ENCODE results near the gene GDA.
A peak's percentile ranks its signal among the peaks of the same experiment; 100 is the strongest.
"Not testable (repeated sequence)": the region's sequence is repeated elsewhere in the genome, so short reads cannot be mapped to it uniquely, and the experiment has no call there.

GDA gene

DNA sequence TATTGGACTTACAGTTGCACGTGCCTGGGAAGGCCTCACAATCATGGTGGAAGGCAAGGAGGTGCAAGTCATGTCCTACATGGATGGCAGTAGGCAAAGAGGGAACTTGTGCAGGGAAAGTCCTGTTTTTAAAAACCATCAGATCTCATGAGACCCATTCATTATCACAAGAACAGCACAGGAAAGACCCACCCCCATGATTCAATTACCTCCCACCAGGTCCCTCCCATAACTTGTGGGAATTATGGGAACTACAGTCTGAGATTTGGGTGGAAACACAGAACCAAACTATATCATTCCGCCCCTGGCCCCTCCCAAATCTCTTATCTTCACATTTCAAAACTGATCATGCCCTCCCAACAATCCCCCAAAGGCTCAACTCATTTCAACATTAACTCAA, 140.2 kb downstream of the GDA start:
- Histone ChIP-seq H3K4me1 (ENCODE audit: low read length) (peaks cover 21% of the 10 kb centered on the region), H4K20me1 (ENCODE audit: insufficient read depth, low read length) (no peaks in the 10 kb centered on the region), H3K79me2 (ENCODE audit: low read length) (no peaks in the 10 kb centered on the region), H3K4me2 (ENCODE audit: low read length) (no peak overlapping the region), H3K27ac (ENCODE audit: low read length) (no peak overlapping the region), H2AFZ (ENCODE audit: low read depth, low read length) (no peak overlapping the region), H3K9ac (ENCODE audit: low read length) (no peak overlapping the region), H3K9me3 (ENCODE audit: insufficient read depth, low read length) (no peaks in the 10 kb centered on the region), H3K36me3 (replicated peaks; ENCODE audit: low read depth, low read length) (no peaks in the 10 kb centered on the region), H3K4me3 (ENCODE audit: low read length) (no peak overlapping the region), H3K27me3 (ENCODE audit: low read depth, low read length) (no peaks in the 10 kb centered on the region)
- TF ChIP-seq EZH2phosphoT487 (IDR thresholded peaks at IDR 0.05; ENCODE audit: low read depth) (no peak), CTCF (IDR thresholded peaks at IDR 0.05; ENCODE audit: low read depth, low read length) (no peak)

- no peaks in the 10 kb centered on the region for H4K20me1 ChIP-seq (ENCODE audit: insufficient read depth, low read length)
- no peak overlapping the region for H3K4me3 ChIP-seq (ENCODE audit: low read length)
- H3K27ac ChIP-seq (ENCODE audit: low read length): no peak overlapping the region
- H3K27me3 ChIP-seq (ENCODE audit: low read depth, low read length): no peaks in the 10 kb centered on the region
- no peaks in the 10 kb centered on the region for H3K79me2 ChIP-seq (ENCODE audit: low read length)
- no peak overlapping the region for H3K9ac ChIP-seq (ENCODE audit: low read length)
- peaks cover 29% of the 10 kb centered on the region for H3K4me1 ChIP-seq (ENCODE audit: low read length)
- H3K9me3 ChIP-seq (ENCODE audit: insufficient read depth, low read length): no peaks in the 10 kb centered on the region
- H2AFZ ChIP-seq (ENCODE audit: low read depth, low read length): no peak overlapping the region
- H3K4me2 ChIP-seq (ENCODE audit: low read length): no peak overlapping the region
- TF ChIP-seq EZH2phosphoT487 (IDR thresholded peaks at IDR 0.05; ENCODE audit: low read depth): no peak
- no peak for TF ChIP-seq CTCF (IDR thresholded peaks at IDR 0.05; ENCODE audit: low read depth, low read length)
- no peaks in the 10 kb centered on the region for H3K36me3 ChIP-seq (replicated peaks; ENCODE audit: low read depth, low read length)
Measured at GRCh38 chr9:72290311-72290710, 141.1 kb downstream of the GDA start.

DNA sequence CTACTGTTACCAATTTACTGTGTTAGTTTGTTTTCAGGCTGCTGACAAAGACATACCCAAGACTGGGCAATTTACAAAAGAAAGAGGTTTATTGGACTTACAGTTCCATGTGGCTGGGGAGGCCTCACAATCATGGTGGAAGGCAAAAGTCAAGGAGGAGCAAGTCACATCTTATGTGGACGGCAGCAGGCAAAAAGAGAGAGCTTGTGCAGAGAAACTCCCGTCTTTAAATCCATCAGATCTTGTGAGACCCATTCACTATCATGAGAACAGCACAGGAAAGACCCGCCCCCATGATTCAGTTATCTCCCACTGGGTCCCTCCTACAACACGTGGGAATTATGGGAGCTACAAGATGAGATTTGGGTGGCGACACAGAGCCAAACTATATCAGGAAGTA, 142.3 kb downstream of the GDA start:
- H3K4me3 ChIP-seq (ENCODE audit: low read length); H3K36me3 ChIP-seq (replicated peaks; ENCODE audit: low read depth, low read length); H4K20me1 ChIP-seq (ENCODE audit: insufficient read depth, low read length); H3K27ac ChIP-seq (ENCODE audit: low read length); H3K9me3 ChIP-seq (ENCODE audit: insufficient read depth, low read length); H3K27me3 ChIP-seq (ENCODE audit: low read depth, low read length); H3K4me2 ChIP-seq (ENCODE audit: low read length); H3K79me2 ChIP-seq (ENCODE audit: low read length); H2AFZ ChIP-seq (ENCODE audit: low read depth, low read length); H3K9ac ChIP-seq (ENCODE audit: low read length): not testable (repeated sequence)
- peaks cover 30% of the 10 kb centered on the region for H3K4me1 ChIP-seq (ENCODE audit: low read length)

DNA sequence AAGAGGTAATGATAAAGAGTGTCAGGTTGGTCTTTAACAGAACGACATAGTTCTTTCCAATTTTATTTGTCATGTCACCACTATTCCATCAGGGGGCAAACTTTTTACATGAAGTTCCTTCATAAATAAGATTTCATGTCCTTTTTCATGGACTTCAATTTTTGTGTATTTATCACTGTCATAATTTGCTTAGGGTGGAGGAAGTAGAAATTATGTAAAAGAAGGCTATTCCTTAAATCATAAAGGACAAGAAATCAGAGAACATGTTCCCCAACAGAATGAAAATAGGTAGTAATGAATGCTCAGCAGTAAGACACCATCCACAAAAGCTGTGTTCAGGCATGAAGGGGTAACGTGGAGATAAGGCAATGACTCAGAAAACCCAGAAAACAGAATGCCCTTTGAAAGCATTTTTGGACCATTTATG, 143.0 kb downstream of the GDA start:
- Histone ChIP-seq H3K4me2 (ENCODE audit: low read length) (peak overlapping the region; percentile 34), H3K79me2 (ENCODE audit: low read length) (no peaks in the 10 kb centered on the region), H3K4me1 (ENCODE audit: low read length) (peaks cover 33% of the 10 kb centered on the region), H3K27ac (ENCODE audit: low read length) (no peak overlapping the region), H3K27me3 (ENCODE audit: low read depth, low read length) (no peaks in the 10 kb centered on the region), H3K9ac (ENCODE audit: low read length) (no peak overlapping the region), H3K36me3 (replicated peaks; ENCODE audit: low read depth, low read length) (no peaks in the 10 kb centered on the region), H3K4me3 (ENCODE audit: low read length) (peak overlapping the region; percentile 7), H4K20me1 (ENCODE audit: insufficient read depth, low read length) (no peaks in the 10 kb centered on the region), H3K9me3 (ENCODE audit: insufficient read depth, low read length) (no peaks in the 10 kb centered on the region), H2AFZ (ENCODE audit: low read depth, low read length) (no peak overlapping the region)
- TF ChIP-seq CTCF (IDR thresholded peaks at IDR 0.05; ENCODE audit: low read depth, low read length) (peak; percentile 65), EZH2phosphoT487 (IDR thresholded peaks at IDR 0.05; ENCODE audit: low read depth) (no peak)
